Measurements from ENCODE around the gene CES3. TPM values are rescaled to one million over a fixed set of nuclear protein-coding genes. Genes with fewer than 3 reads are reported as not detected.

The CES3 gene
- not detected in 2 replicates for total RNA-seq

GRCh38 chr16:66961065-66961744 is at the start of gene CES3:
Gene CES3, plus strand, starts transcription at chr16:66961266. Its CDS starts 42 bp downstream, at chr16:66961308.

GRCh38 chr16:66918803-66919568 is 42.1 kb upstream of the CES3 start, which contains the start of gene CDH16:
Gene CDH16, minus strand, starts transcription at chr16:66918885. Its CDS starts 820 bp downstream, at chr16:66918065.

GRCh38 chr16:66925322-66925840 is 35.7 kb upstream of the CES3 start, which contains the start of gene RRAD:
Gene RRAD, minus strand, starts transcription at chr16:66925535. Its CDS starts 356 bp downstream, at chr16:66925179.

GRCh38 chr16:66934138-66934838 is 26.8 kb upstream of the CES3 start, which contains the start of gene CIAO2B:
Gene CIAO2B, minus strand, starts transcription at chr16:66934402. Its CDS starts 38 bp downstream, at chr16:66934364.

GRCh38 chr16:66935314-66936011 is 25.6 kb upstream of the CES3 start, which contains the start of gene CES2:
Gene CES2, plus strand, starts transcription at chr16:66935516. Its CDS starts 120 bp downstream, at chr16:66935636.

GRCh38 chr16:66988197-66988788 is 27.2 kb downstream of the CES3 start, which contains the start of gene CES4A:
Gene CES4A, plus strand, starts transcription at chr16:66988589. Its CDS starts 184 bp downstream, at chr16:66988773.

Other genes with a start within 250 kb of the CES3 start
- 41.2 and 53.7 TPM in 2 replicates for gene DYNC1LI2, start 209.7 kb upstream of the CES3 start, total RNA-seq
- not detected in 2 replicates for gene TERB1, start 159.7 kb upstream of the CES3 start, total RNA-seq
- 34.7 and 61.5 TPM in 2 replicates for gene NAE1, start 130.3 kb upstream of the CES3 start, total RNA-seq
- not detected in 2 replicates for gene CA7, start 116.9 kb upstream of the CES3 start, total RNA-seq
- gene PDP2, start 80.8 kb upstream of the CES3 start, total RNA-seq, result 4.9 and 6.1 TPM in 2 replicates
- gene CDH16, start 42.4 kb upstream of the CES3 start, total RNA-seq, result not detected in 2 replicates
- gene RRAD, start 35.7 kb upstream of the CES3 start, total RNA-seq, result 0.58 and 1.1 TPM in 2 replicates
- 71.4 and 88.2 TPM in 2 replicates for gene CIAO2B, start 26.9 kb upstream of the CES3 start, total RNA-seq
- gene CES2, start 25.8 kb upstream of the CES3 start, total RNA-seq, result 23.2 and 30.4 TPM in 2 replicates
- 1.2 and 3.0 TPM in 2 replicates for gene CES4A, start 27.3 kb downstream of the CES3 start, total RNA-seq
- 31.9 and 39.8 TPM in 2 replicates for gene CBFB, start 67.9 kb downstream of the CES3 start, total RNA-seq
- gene PHAF1, start 148.7 kb downstream of the CES3 start, total RNA-seq, result 14.2 and 39.7 TPM in 2 replicates
- 56.6 and 62.5 TPM in 2 replicates for gene B3GNT9, start 189.7 kb downstream of the CES3 start, total RNA-seq
- gene TRADD, start 198.6 kb downstream of the CES3 start, total RNA-seq, result 20.4 and 32.7 TPM in 2 replicates
- gene FBXL8, start 198.7 kb downstream of the CES3 start, total RNA-seq, result 20.0 and 37.8 TPM in 2 replicates
- 9.8 and 16.9 TPM in 2 replicates for gene HSF4, start 203.5 kb downstream of the CES3 start, total RNA-seq
- gene NOL3, start 209.3 kb downstream of the CES3 start, total RNA-seq, result 18.1 and 26.1 TPM in 2 replicates
- gene MATCAP1, start 222.7 kb downstream of the CES3 start, total RNA-seq, result 9.5 and 18.7 TPM in 2 replicates
- 0.12 and 1.9 TPM in 2 replicates for gene EXOC3L1, start 228.9 kb downstream of the CES3 start, total RNA-seq
- 62.1 and 72.0 TPM in 2 replicates for gene E2F4, start 230.9 kb downstream of the CES3 start, total RNA-seq
- 0.34 and 0.58 TPM in 2 replicates for gene ELMO3, start 237.9 kb downstream of the CES3 start, total RNA-seq

All from pericardium fibroblast (primary cell).